HL-60 (cell line): ENCODE measurements around the gene EIF4E2.

ENCODE experiments used
- DNase-seq, 2 experiments: peaks; one replicate each; pipeline ENCODE4 v3.0.0-alpha.2; 2010 to 2020; ENCODE audit warnings: low read depth in 1 of 2, low spot score in 1 of 2
- H3K27ac ChIP-seq: fragments of 250-450 bp; sonication (Bioruptor Pico); replicated peaks from 2 replicates; pipeline ENCODE4 v1.5.1; 2020; ENCODE audit warnings: mild to moderate bottlenecking, moderate library complexity
- H3K27me3 ChIP-seq: fragments of 250-450 bp; sonication (Bioruptor Pico); 2 replicates; pipeline ENCODE4 v1.5.1; 2021; ENCODE audit warnings: mild to moderate bottlenecking, moderate library complexity; ENCODE audit not compliant: insufficient read depth, poor library complexity, severe bottlenecking
- H3K4me3 ChIP-seq: replicated peaks from 2 replicates; pipeline ENCODE4 v1.5.1; 2011; ENCODE audit warnings: mild to moderate bottlenecking, control low read depth, low read length; ENCODE audit not compliant: insufficient read depth
- CTCF ChIP-seq: IDR thresholded peaks from one replicate; pipeline ENCODE4 v1.5.1; 2011; ENCODE audit warnings: low read length, control low read depth, inconsistent platforms; ENCODE audit not compliant: insufficient read depth
- GABPA ChIP-seq: IDR thresholded peaks from 2 replicates; pipeline ENCODE4 v1.6.1; 2012; ENCODE audit warnings: low read depth
- POLR2AphosphoS5 ChIP-seq: IDR thresholded peaks from 2 replicates; pipeline ENCODE4 v1.6.1; 2012; ENCODE audit warnings: low read depth
- SPI1 ChIP-seq: IDR thresholded peaks from 2 replicates; pipeline ENCODE4 v1.6.1; 2012; ENCODE audit warnings: low read depth, mild to moderate bottlenecking, borderline replicate concordance
- TF ChIP-seq, protein P1 (sequence below): IDR thresholded peaks from 2 replicates; pipeline ENCODE4 v1.6.1; 2012; ENCODE audit warnings: low read depth; ENCODE audit not compliant: insufficient replicate concordance

The EIF4E2 gene

GRCh38 chr2:232502511-232502910 lies 48.0 kb upstream of the EIF4E2 start:
- H3K27ac ChIP-seq, result no peak overlapping the region
- no peak overlapping the region for H3K4me3 ChIP-seq
- H3K27me3 ChIP-seq, result peaks cover 43% of the 10 kb centered on the region
- TF ChIP-seq CTCF (no peak), GABPA (no peak), SPI1 (no peak), POLR2AphosphoS5 (no peak)
- TF ChIP-seq, protein P1, sequence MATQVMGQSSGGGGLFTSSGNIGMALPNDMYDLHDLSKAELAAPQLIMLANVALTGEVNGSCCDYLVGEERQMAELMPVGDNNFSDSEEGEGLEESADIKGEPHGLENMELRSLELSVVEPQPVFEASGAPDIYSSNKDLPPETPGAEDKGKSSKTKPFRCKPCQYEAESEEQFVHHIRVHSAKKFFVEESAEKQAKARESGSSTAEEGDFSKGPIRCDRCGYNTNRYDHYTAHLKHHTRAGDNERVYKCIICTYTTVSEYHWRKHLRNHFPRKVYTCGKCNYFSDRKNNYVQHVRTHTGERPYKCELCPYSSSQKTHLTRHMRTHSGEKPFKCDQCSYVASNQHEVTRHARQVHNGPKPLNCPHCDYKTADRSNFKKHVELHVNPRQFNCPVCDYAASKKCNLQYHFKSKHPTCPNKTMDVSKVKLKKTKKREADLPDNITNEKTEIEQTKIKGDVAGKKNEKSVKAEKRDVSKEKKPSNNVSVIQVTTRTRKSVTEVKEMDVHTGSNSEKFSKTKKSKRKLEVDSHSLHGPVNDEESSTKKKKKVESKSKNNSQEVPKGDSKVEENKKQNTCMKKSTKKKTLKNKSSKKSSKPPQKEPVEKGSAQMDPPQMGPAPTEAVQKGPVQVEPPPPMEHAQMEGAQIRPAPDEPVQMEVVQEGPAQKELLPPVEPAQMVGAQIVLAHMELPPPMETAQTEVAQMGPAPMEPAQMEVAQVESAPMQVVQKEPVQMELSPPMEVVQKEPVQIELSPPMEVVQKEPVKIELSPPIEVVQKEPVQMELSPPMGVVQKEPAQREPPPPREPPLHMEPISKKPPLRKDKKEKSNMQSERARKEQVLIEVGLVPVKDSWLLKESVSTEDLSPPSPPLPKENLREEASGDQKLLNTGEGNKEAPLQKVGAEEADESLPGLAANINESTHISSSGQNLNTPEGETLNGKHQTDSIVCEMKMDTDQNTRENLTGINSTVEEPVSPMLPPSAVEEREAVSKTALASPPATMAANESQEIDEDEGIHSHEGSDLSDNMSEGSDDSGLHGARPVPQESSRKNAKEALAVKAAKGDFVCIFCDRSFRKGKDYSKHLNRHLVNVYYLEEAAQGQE, result no peak
- DNase-seq, result no peak

DNA sequence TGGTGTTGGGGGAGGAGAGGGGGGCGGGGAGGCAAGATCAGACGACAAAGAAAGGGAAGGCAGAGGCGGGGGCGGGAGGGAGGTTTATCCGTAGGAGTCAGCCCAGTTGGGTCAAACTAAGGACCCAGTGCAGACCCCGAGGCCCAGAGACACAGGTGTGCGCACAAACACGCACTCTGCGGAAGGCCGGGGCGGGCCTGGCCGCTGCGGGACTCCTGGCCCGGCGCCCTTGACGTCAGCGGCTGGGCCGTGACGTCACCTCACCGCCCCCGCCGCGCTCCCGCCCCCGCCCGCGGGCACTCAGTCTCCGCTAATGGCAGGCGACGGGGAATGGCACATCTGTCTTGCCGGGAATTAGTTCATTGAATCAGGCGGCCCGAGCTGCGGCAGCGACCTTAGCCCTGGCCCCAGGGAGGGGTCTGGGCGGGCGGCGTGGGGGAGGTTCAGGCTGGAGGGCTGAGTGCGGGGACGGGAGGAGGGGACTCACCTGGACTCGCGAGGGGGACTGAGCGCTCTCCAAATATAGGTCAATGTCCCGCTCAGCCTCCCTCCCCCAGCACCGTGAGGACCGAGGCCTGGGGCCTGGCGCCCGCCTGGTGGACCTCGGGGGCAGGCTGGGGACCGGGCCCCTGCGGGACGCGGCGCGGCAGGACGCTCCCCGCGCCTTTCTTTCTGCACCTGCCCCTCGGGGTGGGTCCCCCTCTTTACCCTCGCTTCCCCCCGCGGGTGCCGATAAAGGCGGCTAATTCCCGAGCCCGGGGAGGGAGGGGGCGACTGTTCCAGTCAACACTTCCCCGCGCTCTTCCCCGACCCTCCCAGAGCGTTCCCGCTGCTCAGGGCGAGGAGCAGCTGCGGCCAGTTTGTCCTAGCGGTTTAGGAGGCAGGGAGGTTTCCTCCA lies 47.3 kb upstream of the EIF4E2 start:
- Histone ChIP-seq H3K27me3 (peaks cover 43% of the 10 kb centered on the region), H3K4me3 (no peak overlapping the region), H3K27ac (no peak overlapping the region)
- DNase-seq, result no peak
- TF ChIP-seq POLR2AphosphoS5 (no peak), SPI1 (no peak), CTCF (no peak), GABPA (no peak)
- TF ChIP-seq, protein P1, result no peak

DNA sequence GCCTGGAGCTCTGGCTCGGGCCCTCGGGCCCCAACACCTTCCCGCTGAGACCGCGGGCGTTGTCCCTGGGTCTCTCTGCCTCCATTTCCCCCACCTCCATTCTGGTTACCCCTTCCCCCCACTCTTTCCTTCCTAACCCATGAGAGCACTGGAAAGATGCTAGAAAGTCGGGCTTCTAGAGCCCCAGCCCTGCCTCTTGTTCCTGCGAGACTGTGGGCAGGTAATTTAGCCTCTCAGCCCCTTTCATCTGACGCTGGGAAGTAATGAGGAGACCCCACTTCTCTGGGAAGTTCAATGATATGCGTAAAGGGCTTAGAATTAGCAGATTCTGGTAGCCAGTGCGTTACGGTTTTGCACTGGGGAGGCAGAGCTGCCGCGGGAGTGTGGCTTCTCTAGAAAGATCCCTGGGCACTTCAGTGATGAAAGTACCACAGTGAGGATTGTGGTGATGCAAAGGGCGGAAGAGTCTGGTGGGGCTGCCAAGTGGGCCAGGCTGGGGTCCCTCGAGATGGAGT lies 46.6 kb upstream of the EIF4E2 start:
- peaks cover 43% of the 10 kb centered on the region for H3K27me3 ChIP-seq
- no peak overlapping the region for H3K4me3 ChIP-seq
- H3K27ac ChIP-seq, result no peak overlapping the region
- TF ChIP-seq, protein P1, result no peak
- no peak for TF ChIP-seq POLR2AphosphoS5
- no peak for TF ChIP-seq CTCF
- TF ChIP-seq SPI1, result no peak
- TF ChIP-seq GABPA, result no peak
- no peak for DNase-seq
